ENCODE measurements around the gene ADAMTS14.

ADAMTS14 gene

DNA sequence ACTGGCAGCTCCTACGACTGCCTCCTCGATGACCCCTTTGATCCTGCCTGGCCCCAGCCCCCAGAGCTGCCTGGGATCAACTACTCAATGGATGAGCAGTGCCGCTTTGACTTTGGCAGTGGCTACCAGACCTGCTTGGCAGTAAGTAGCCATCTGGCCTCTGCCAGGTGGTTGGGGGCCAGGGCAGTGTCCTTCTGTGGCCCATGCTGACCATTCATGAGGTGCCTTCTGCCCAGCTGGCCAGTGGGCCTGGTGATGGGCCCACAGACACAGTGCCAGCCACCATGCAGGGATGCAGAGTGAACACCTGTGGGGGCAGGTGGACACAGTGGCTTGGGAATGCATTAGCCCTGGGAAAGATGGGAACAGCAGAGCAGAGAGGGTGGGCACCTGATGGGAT, 62.9 kb downstream of the ADAMTS14 start:
- no peak for DNase-seq (ENCODE audit: low read depth)

GRCh38 chr10:70736525-70736924, 64.2 kb downstream of the ADAMTS14 start:
- DNase-seq (ENCODE audit: low read depth), result no peak

DNA sequence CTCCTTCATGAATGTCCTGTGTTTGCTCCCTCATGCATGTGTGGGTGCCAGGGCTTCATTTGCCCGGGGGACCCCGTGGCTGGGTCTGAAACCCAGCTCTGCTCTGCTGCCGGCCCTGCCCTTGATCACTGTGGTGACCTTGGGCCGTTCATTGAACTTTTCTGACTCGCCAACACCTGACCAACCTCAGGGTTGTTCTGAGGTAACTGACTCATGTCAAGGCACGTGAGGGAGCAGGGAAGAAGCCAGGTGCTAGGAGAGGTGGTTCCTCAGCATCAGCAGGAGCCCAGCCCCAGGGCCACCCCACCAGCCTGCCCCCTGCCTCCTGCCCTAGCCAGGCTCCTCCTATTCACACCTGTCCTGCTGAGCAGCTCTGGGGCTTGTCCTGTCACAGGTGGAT, 64.9 kb downstream of the ADAMTS14 start:
- DNase-seq (ENCODE audit: low read depth), result no peak

DNA sequence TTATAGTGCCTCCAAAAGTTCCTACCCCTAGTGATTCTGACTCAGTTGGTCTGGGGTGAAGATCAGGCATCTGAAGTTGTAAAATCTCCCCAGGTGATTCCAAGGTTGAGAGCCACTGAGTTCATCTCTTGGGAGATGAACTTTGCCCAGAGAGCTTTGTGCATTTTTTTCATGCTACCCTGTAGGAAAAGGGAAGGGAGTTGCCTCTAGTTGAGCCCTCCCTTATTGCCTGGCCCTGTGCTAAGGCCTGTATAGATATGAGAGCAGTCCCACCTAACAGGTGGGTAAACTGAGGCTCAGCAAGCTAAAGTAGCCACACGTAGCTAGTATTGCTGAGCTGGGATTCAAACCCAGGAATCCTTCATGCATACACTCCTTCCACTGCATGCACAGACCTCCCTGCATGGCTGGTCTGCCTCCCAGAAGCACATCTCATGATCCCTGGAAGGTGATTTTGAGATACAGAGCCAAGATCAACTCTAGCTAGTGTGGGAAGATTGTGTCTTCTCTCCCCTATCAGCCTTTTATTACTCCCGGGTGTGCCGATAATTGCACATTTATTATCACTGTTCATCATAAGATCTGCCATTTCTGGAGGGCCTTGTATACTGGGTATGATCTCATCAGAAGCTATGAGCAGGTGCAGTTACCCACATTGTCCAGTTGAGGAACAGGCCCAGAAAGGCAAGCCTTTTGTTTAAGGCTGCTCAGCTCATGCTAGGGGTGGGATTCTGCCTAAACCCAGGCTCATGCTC, 65.9 kb downstream of the ADAMTS14 start:
- DNase-seq (ENCODE audit: low read depth), result no peak

DNA sequence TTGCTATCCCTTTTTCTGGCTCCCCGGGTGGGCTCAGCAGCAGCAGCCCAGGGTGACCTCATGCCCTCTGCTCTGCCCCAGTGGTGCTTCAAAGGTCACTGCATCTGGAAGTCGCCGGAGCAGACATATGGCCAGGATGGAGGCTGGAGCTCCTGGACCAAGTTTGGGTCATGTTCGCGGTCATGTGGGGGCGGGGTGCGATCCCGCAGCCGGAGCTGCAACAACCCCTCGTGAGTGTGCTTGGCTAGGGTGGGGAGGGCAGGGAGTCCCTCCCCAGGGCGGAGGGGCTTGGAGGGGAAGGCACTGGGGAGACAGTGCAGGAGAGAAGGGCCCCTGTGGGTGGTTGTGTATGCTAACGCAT, 66.4 kb downstream of the ADAMTS14 start:
- no peak for DNase-seq (ENCODE audit: low read depth)

GRCh38 chr10:70740406-70741288, 68.3 kb downstream of the ADAMTS14 start:
- DNase-seq (ENCODE audit: low read depth), result no peak

GRCh38 chr10:70742537-70743429, 70.5 kb downstream of the ADAMTS14 start:
- DNase-seq (ENCODE audit: low read depth), result no peak

DNA sequence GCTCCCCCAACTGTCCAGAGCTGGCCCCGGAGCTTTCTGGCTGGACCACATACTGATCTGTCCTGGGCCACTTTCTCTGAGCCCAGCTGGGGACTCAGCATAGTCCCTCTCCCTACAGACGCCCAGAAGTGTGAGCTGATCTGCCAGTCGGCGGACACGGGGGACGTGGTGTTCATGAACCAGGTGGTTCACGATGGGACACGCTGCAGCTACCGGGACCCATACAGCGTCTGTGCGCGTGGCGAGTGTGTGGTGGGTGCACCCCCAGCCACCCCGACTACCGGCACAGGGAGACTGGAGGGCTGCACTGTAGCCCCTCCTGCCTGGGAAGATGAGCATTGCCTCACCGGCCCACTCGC, 71.1 kb downstream of the ADAMTS14 start:
- no peak for DNase-seq (ENCODE audit: low read depth)

- DNase-seq (ENCODE audit: low read depth), result no peak
These were observed 71.6 kb downstream of the ADAMTS14 start for GRCh38 chr10:70743879-70744278.

DNA sequence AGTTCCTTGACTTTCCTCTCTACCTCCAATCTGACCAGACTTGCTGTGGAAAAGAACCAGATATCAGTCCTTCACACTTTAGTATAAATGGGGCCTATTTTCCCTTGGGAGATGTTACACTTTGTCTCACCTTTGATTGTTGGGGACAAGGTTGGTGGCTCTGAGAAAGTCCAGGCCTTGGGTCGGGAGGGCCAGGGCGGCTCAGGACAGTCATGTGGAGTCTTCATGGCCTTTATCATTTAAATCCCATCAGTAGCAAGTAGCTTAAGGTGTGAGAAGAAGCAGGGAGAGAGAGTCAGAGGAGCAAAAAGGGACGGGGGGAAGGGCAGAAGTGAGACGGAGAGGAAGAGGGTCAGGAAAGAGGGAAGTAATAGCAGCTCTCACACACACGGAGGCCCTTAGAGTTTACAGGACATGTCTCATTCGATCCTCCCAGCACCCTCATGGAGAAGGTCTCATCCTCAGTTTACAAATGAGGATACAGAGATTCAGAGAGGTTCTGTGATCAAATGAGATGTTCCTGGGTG, 72.4 kb downstream of the ADAMTS14 start:
- DNase-seq (ENCODE audit: low read depth), result no peak

GRCh38 chr10:70745555-70745954, 73.2 kb downstream of the ADAMTS14 start:
- DNase-seq (ENCODE audit: low read depth), result no peak

- DNase-seq (ENCODE audit: low read depth), result no peak
These were observed 75.1 kb downstream of the ADAMTS14 start for GRCh38 chr10:70747192-70747965.

- DNase-seq (ENCODE audit: low read depth), result no peak
These were observed 76.0 kb downstream of the ADAMTS14 start for GRCh38 chr10:70748305-70748704.

DNA sequence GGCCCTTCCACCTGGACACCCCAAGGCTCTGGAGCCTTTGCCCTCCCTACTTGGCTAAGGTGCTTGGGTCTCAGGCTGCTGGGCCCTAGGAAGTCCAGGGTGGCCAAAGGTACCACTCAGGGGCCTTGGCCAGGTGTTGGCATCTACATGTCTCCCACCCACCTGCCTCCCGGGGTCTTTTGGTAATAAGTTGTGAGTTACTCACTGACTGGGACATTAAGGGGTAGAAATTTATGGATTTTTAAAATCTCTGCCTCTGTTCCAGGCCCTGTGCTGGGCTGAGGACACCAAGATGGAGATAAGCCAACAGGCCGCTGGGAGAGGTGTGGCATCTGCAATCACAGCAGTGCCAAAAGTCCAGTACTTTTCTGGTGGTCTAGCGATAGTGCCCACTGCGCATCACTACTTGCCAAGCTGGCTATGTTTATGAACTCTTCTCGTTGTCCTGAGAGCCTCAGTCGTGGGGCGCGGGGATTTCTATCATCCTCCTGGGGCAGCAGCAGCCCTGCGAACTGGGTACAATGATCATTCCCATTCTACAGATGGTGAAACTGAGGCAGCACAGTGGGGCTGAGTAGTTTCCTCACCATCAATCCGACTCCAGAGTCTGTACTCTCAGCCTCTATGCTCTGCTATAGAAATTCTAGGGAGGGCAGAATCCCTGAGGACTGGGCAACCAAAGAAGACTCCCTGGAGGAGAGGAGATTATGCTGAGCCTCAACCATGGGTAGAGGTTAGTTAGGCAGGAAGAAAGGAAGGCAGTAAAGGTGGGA, 76.7 kb downstream of the ADAMTS14 start:
- no peak for DNase-seq (ENCODE audit: low read depth)

- DNase-seq (ENCODE audit: low read depth), result no peak
These were observed 77.5 kb downstream of the ADAMTS14 start for GRCh38 chr10:70749756-70750155.

GRCh38 chr10:70750156-70750703, 77.9 kb downstream of the ADAMTS14 start:
- no peak for DNase-seq (ENCODE audit: low read depth)

- DNase-seq (ENCODE audit: low read depth), result no peak
These were observed 79.0 kb downstream of the ADAMTS14 start for GRCh38 chr10:70751356-70751755.

- no peak for DNase-seq (ENCODE audit: low read depth)
These were observed 79.7 kb downstream of the ADAMTS14 start for GRCh38 chr10:70751991-70752390.

- no peak for DNase-seq (ENCODE audit: low read depth)
These were observed 80.3 kb downstream of the ADAMTS14 start for GRCh38 chr10:70752571-70752970.

DNA sequence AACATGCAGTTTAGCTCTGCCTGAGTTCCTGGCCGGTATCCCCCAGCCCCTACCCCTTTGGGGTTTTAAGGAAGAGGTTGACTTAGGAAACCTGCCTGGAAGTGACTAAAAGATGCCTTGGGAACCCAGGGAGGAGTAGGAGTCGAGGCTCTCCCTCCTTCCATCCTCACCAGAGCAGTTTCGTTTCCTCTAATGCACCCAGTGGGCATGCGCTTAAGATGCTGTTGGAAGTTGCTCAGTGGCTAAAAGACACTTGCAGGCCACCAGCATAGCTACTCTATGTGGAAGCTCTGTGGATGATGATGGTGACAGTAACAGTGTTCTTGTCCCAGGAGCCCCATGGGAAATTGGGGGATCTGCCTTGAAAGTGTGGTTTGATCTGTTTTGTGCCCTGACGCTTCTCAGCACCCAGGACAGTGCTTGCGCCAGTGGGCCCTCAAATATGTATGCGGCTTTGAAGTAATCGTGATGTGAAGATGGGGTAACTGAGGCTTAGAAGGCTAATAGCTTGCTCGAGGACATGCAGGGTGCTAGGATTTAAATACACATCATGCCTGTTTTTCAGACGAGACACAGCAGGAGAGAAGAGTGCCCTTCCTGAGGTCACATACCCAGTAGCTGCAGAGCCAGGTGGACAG, 80.8 kb downstream of the ADAMTS14 start:
- DNase-seq (ENCODE audit: low read depth), result no peak
